CD4-positive, alpha-beta T cell treated with Interleukin-4 for 4 hours (primary cell): ENCODE measurements around the gene GIMAP7.
"Not testable (repeated sequence)": the region's sequence is repeated elsewhere in the genome, so short reads cannot be mapped to it uniquely, and the experiment has no call there.

Experiments used
- DNase-seq: peaks from one replicate; pipeline ENCODE4 v3.0.0-alpha.2; 2020

GIMAP7 gene

GRCh38 chr7:150515248-150516147 lies 826 bp downstream of the GIMAP7 start:
- peak; percentile 64 for DNase-seq

- peak; percentile 51 for DNase-seq
Measured at GRCh38 chr7:150516956-150517745, 2.5 kb downstream of the GIMAP7 start.

GRCh38 chr7:150519310-150519709 lies 4.6 kb downstream of the GIMAP7 start:
- no peak for DNase-seq

- DNase-seq, result peak; percentile 35
Measured at GRCh38 chr7:150520145-150520544, 5.5 kb downstream of the GIMAP7 start.

- DNase-seq, result not testable (repeated sequence)
Measured at GRCh38 chr7:150522931-150523330, 8.3 kb downstream of the GIMAP7 start.

GRCh38 chr7:150524018-150524417 lies 9.3 kb downstream of the GIMAP7 start:
- no peak for DNase-seq

GRCh38 chr7:150531704-150532103 lies 17.0 kb downstream of the GIMAP7 start:
- no peak for DNase-seq

GRCh38 chr7:150538259-150538658 lies 23.6 kb downstream of the GIMAP7 start:
- no peak for DNase-seq

- DNase-seq, result no peak
Measured at GRCh38 chr7:150553163-150553562, 38.5 kb downstream of the GIMAP7 start.

GRCh38 chr7:150556521-150557138 lies 42.0 kb downstream of the GIMAP7 start:
- DNase-seq, result peak; percentile 90

GRCh38 chr7:150560486-150560885 lies 45.8 kb downstream of the GIMAP7 start:
- no peak for DNase-seq

- DNase-seq, result no peak
Measured at GRCh38 chr7:150562919-150563318, 48.2 kb downstream of the GIMAP7 start.

GRCh38 chr7:150564006-150564405 lies 49.3 kb downstream of the GIMAP7 start:
- peak; percentile 52 for DNase-seq

- DNase-seq, result no peak
Measured at GRCh38 chr7:150564566-150564965, 49.9 kb downstream of the GIMAP7 start.

- DNase-seq, result no peak
Measured at GRCh38 chr7:150565239-150565638, 50.6 kb downstream of the GIMAP7 start.

GRCh38 chr7:150566123-150566522 lies 51.5 kb downstream of the GIMAP7 start:
- DNase-seq, result no peak

- DNase-seq, result no peak
Measured at GRCh38 chr7:150566572-150566971, 51.9 kb downstream of the GIMAP7 start.

- DNase-seq, result peak; percentile 75
Measured at GRCh38 chr7:150567169-150567568, 52.5 kb downstream of the GIMAP7 start, which contains the start of gene GIMAP4. GIMAP4 (plus strand) TSS chr7:150567390; CDS start chr7:150569902, 2,512 bp downstream.

- DNase-seq, result peak; percentile 51
Measured at GRCh38 chr7:150567871-150568301, 53.2 kb downstream of the GIMAP7 start.

- peak; percentile 72 for DNase-seq
Measured at GRCh38 chr7:150568714-150569113, 54.0 kb downstream of the GIMAP7 start.

- no peak for DNase-seq
Measured at GRCh38 chr7:150569245-150569955, 54.7 kb downstream of the GIMAP7 start.
